AG10803 (cell line): ENCODE data around the gene CHDH.
A peak's percentile ranks its signal among the peaks of the same experiment; 100 is the strongest.

Source experiments
- DNase-seq: peaks from one replicate; pipeline ENCODE4 v3.0.0; 2010; ENCODE audit warnings: low read depth
- H3K4me3 ChIP-seq: 2 replicates; pipeline ENCODE4 v1.5.1; 2011; ENCODE audit warnings: mild to moderate bottlenecking, low read length, control low read depth
- CTCF ChIP-seq: conservative IDR thresholded peaks from 2 replicates; pipeline ENCODE4 v1.5.1; 2011; ENCODE audit warnings: mild to moderate bottlenecking, low read length, control low read depth, inconsistent platforms

CHDH gene

GRCh38 chr3:53808496-53808895 lies 37.7 kb downstream of the CHDH start:
- DNase-seq = no peak
- no peak for TF ChIP-seq CTCF
- no peak overlapping the region for H3K4me3 ChIP-seq

GRCh38 chr3:53807117-53807810 lies 39.0 kb downstream of the CHDH start:
- TF ChIP-seq CTCF = no peak
- H3K4me3 ChIP-seq = no peak overlapping the region
- no peak for DNase-seq

GRCh38 chr3:53806182-53807116 lies 39.8 kb downstream of the CHDH start:
- peak; percentile 31 for TF ChIP-seq CTCF
- no peak overlapping the region for H3K4me3 ChIP-seq
- peak; percentile 87 for DNase-seq

- no peak overlapping the region for H3K4me3 ChIP-seq
- no peak for DNase-seq
- TF ChIP-seq CTCF = no peak
These were observed 40.6 kb downstream of the CHDH start for GRCh38 chr3:53805463-53806159.

- peak; percentile 80 for DNase-seq
- H3K4me3 ChIP-seq = no peak overlapping the region
- TF ChIP-seq CTCF = no peak
These were observed 41.3 kb downstream of the CHDH start for GRCh38 chr3:53804697-53805462.

- H3K4me3 ChIP-seq = no peak overlapping the region
- no peak for DNase-seq
- TF ChIP-seq CTCF = no peak
These were observed 42.2 kb downstream of the CHDH start for GRCh38 chr3:53803816-53804695.
